SKM-1 treated with dmso at 0.1 percent for 144 hours (cell line): ENCODE measurements around the gene TBCEL.
A peak's percentile ranks its signal among the peaks of the same experiment; 100 is the strongest.
"Not testable (repeated sequence)": the region's sequence is repeated elsewhere in the genome, so short reads cannot be mapped to it uniquely, and the experiment has no call there.

Experiments used
- DNase-seq: peaks from one replicate; lab custom pipeline; 2025; ENCODE audit not compliant: unreplicated experiment; lab: John Stamatoyannopoulos, UW

The TBCEL gene

GRCh38 chr11:121105063-121105480 is 81.2 kb downstream of the TBCEL start:
- DNase-seq, result no peak

- DNase-seq, result no peak
Measured at GRCh38 chr11:121105481-121106195, 81.7 kb downstream of the TBCEL start.

GRCh38 chr11:121106812-121107211 is 82.9 kb downstream of the TBCEL start:
- no peak for DNase-seq

- no peak for DNase-seq
Measured at GRCh38 chr11:121108413-121108812, 84.5 kb downstream of the TBCEL start.

GRCh38 chr11:121109471-121109870 is 85.6 kb downstream of the TBCEL start:
- no peak for DNase-seq

GRCh38 chr11:121109916-121110586 is 86.1 kb downstream of the TBCEL start:
- no peak for DNase-seq

- no peak for DNase-seq
Measured at GRCh38 chr11:121110871-121111724, 87.2 kb downstream of the TBCEL start.

GRCh38 chr11:121112498-121113455 is 88.9 kb downstream of the TBCEL start:
- peak; percentile 54 for DNase-seq

GRCh38 chr11:121113611-121114010 is 89.7 kb downstream of the TBCEL start:
- no peak for DNase-seq

GRCh38 chr11:121115024-121115423 is 91.1 kb downstream of the TBCEL start:
- DNase-seq, result not testable (repeated sequence)

- no peak for DNase-seq
Measured at GRCh38 chr11:121117788-121118187, 93.9 kb downstream of the TBCEL start.

GRCh38 chr11:121119440-121119839 is 95.5 kb downstream of the TBCEL start:
- no peak for DNase-seq

GRCh38 chr11:121122328-121122727 is 98.4 kb downstream of the TBCEL start:
- DNase-seq, result no peak

- no peak for DNase-seq
Measured at GRCh38 chr11:121123496-121124069, 99.7 kb downstream of the TBCEL start.

- DNase-seq, result no peak
Measured at GRCh38 chr11:121127809-121128208, 103.9 kb downstream of the TBCEL start.

GRCh38 chr11:121129362-121130340 is 105.7 kb downstream of the TBCEL start:
- DNase-seq, result no peak

- DNase-seq, result no peak
Measured at GRCh38 chr11:121131656-121132055, 107.8 kb downstream of the TBCEL start.

- no peak for DNase-seq
Measured at GRCh38 chr11:121132211-121132976, 108.5 kb downstream of the TBCEL start.
